Measurements from ENCODE around the gene ARPC1B.

DNA sequence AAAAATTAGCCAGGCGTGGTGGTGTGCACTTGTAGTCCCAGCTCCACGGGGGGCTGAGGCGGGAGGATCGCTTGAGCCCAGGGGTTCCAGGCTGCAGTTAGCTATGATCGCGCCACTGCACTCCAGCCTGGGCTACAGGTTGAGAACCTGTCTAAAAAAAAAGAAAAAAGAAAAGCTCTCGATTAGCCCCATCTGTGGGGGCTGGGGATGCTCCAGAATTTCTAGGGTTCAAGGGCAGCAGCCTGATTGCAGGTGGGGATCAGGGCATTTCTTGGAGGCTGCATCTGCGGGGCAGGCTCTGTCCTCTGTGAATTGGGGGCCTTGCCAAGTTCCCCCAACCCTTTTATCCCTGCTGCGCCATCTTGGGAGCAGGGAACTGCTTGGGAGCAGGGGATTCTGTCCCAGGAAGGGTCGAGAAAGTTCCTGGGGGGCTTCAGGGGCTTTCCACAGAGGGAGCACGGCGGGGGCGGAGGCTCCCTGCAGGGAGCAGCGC lies 49.5 kb upstream of the ARPC1B start:
- TF ChIP-seq CTCF (IDR thresholded peaks at IDR 0.05) (no peak), POLR2A (IDR thresholded peaks at IDR 0.05) (no peak)

Measured in uterus (tissue), 2 donors.